HepG2 (cell line): ENCODE data around the gene KCTD19. TPM values are rescaled to one million over a fixed set of nuclear protein-coding genes. Genes with fewer than 3 reads are reported as not detected.

Source experiments
- ATAC-seq: fragments of 200-7000 bp; cut with Tn5 transposase; 3 replicates; pipeline ENCODE4 v1.9.1; 2020; ENCODE audit warnings: mild to moderate bottlenecking, moderate library complexity
- BruUV-seq: library from RNA; stranded (reverse); fragments of 400-500 nt; replicated peaks from 2 replicates; lab custom pipeline; 2021; lab: Mats Ljungman, UMichigan
- CTCF ChIA-PET: fragments of 300-600 bp; formaldehyde crosslinking; extraction: SDS; loops from one replicate; lab custom pipeline; 2021; ENCODE audit warnings: low total read pairs, inconsistent platforms, low intra/inter-chr PET ratio; lab: Yijun Ruan, JAX
- POLR2A ChIA-PET: fragments of 350-600 bp; sonication (Branson Sonifier 250); formaldehyde crosslinking; loops from one replicate; lab custom pipeline; 2020; ENCODE audit warnings: antibody characterized with exemption, inconsistent platforms; lab: Yijun Ruan, JAX
- DNase-seq: peaks from one replicate; pipeline ENCODE4 v3.0.0-alpha.2; 2015; ENCODE audit warnings: low spot score
- FAIRE-seq: peaks from 3 replicates; lab custom pipeline; 2011; peaks lifted over from hg19 to GRCh38; lab: Jason Lieb, UNC
- H2AFZ ChIP-seq: one replicate; pipeline ENCODE4 v1.6.1; 2011; ENCODE audit warnings: low read length, inconsistent platforms
- H3K27ac ChIP-seq: fragments of 300-600 bp; 3 replicates; pipeline ENCODE4 v1.8.0; 2011; ENCODE audit warnings: mixed run types, mild to moderate bottlenecking, mixed read lengths, low read length, inconsistent platforms; ENCODE audit not compliant: insufficient read depth; ENCODE audit errors: extremely low read length
- H3K27me3 ChIP-seq, 2 experiments: fragments of 200-600 bp in 1 of 2; 2 replicates in 1 of 2; 3 replicates in 1 of 2; pipeline versions ENCODE4 v1.6.0 to v1.8.0; 2011; ENCODE audit warnings: low read length in 2 of 2, mild to moderate bottlenecking in 2 of 2, moderate library complexity in 2 of 2, inconsistent platforms in 1 of 2; ENCODE audit not compliant: insufficient read depth in 2 of 2, control insufficient read depth in 1 of 2
- H3K36me3 ChIP-seq, 2 experiments: fragments of 200-600 bp in 1 of 2; replicated peaks in 1 of 2; 2 replicates in 1 of 2; 3 replicates in 1 of 2; pipeline versions ENCODE4 v1.5.1 to v1.8.0; 2011; ENCODE audit warnings: low read length in 2 of 2, inconsistent platforms in 1 of 2; ENCODE audit not compliant: insufficient read depth in 2 of 2, control insufficient read depth in 1 of 2
- H3K4me1 ChIP-seq: 2 replicates; pipeline ENCODE4 v1.5.1; 2012; ENCODE audit warnings: low read length, inconsistent platforms; ENCODE audit not compliant: insufficient read depth
- H3K4me2 ChIP-seq: 2 replicates; pipeline ENCODE4 v1.6.0; 2011; ENCODE audit warnings: low read depth, low read length, inconsistent platforms
- H3K4me3 ChIP-seq, 3 experiments: fragments of 200-600 bp in 1 of 3; sonication (generic), shearing (Covaris generic) in 1 of 3; replicated peaks in 1 of 3; 2 replicates each; pipeline ENCODE4 v1.5.1; 2011 to 2016; ENCODE audit warnings: low read length in 3 of 3, inconsistent platforms in 2 of 3, low read depth in 2 of 3, mild to moderate bottlenecking in 2 of 3, control low read depth in 1 of 3, mixed read lengths in 1 of 3; ENCODE audit not compliant: insufficient read depth in 1 of 3
- H3K79me2 ChIP-seq: one replicate; pipeline ENCODE4 v1.6.1; 2011; ENCODE audit warnings: low read length, inconsistent platforms; ENCODE audit not compliant: insufficient read depth
- H3K9ac ChIP-seq: 2 replicates; pipeline ENCODE4 v1.6.0; 2011; ENCODE audit warnings: mild to moderate bottlenecking, low read depth, low read length, inconsistent platforms; ENCODE audit not compliant: insufficient read depth
- H3K9me3 ChIP-seq: 2 replicates; pipeline ENCODE4 v1.5.1; 2012; ENCODE audit warnings: mild to moderate bottlenecking, low read length
- H4K20me1 ChIP-seq: 2 replicates; pipeline ENCODE4 v1.6.0; 2011; ENCODE audit warnings: inconsistent platforms, mild to moderate bottlenecking, low read length, moderate library complexity; ENCODE audit not compliant: insufficient read depth
- ELF3 ChIP-seq: IDR thresholded peaks from 2 replicates; pipeline ENCODE4 v1.6.1; 2016; ENCODE audit warnings: missing genetic modification reagents, missing compliant biosample characterization
- GPN1 ChIP-seq: sonication (generic); formaldehyde crosslinking; IDR thresholded peaks from 2 replicates; pipeline ENCODE4 v1.5.1; 2020; ENCODE audit warnings: missing genetic modification reagents, borderline replicate concordance
- KDM5A ChIP-seq: fragments of 200-600 bp; sonication (generic); IDR thresholded peaks from 2 replicates; pipeline ENCODE4 v1.7.0; 2018; ENCODE audit warnings: antibody characterized with exemption, mild to moderate bottlenecking, low read length, borderline replicate concordance
- KMT2B ChIP-seq: IDR thresholded peaks from 2 replicates; pipeline ENCODE4 v1.6.1; 2016; ENCODE audit warnings: missing genetic modification reagents, missing compliant biosample characterization
- PAWR ChIP-seq: sonication (generic); formaldehyde crosslinking; IDR thresholded peaks from 2 replicates; pipeline ENCODE4 v1.4.0; 2020; ENCODE audit warnings: missing genetic modification reagents, mild to moderate bottlenecking, borderline replicate concordance
- ZBTB4 ChIP-seq: sonication (generic); formaldehyde crosslinking; IDR thresholded peaks from 2 replicates; pipeline ENCODE4 v1.4.0; 2020; ENCODE audit warnings: missing genetic modification reagents, mild to moderate bottlenecking, borderline replicate concordance
- ZNF572 ChIP-seq: sonication (generic); formaldehyde crosslinking; IDR thresholded peaks from 2 replicates; pipeline ENCODE4 v1.5.1; 2020; ENCODE audit warnings: mild to moderate bottlenecking, missing genetic modification reagents
- ZNF644 ChIP-seq: IDR thresholded peaks from 2 replicates; pipeline ENCODE4 v1.6.1; 2016; ENCODE audit warnings: low read depth
- WGBS: methylation state at CpG from one replicate; pipeline ENCODE4 v1.1.6; 2017; ENCODE audit warnings: low lambda C conversion rate; 5-methylcytosine and 5-hydroxymethylcytosine counted together
- in situ Hi-C: cut with HindIII; loops from 2 replicates; pipeline ENCODE4 v1.10.0; 2017; ENCODE audit warnings: low pct_unique_long_range_greater_than_20kb; ENCODE audit not compliant: extremely low pct_ligation_motif_present
- intact Hi-C: fragments of 100-400 bp; cut with micrococcal nuclease; formaldehyde crosslinking; loops from one replicate; pipeline ENCODE4 v1.10.0; 2022; ENCODE audit not compliant: unreplicated experiment
- polyA plus RNA-seq, 8 experiments: library from polyadenylated mRNA; depleted of rRNA in 3 of 8; stranded (reverse) in 7 of 8; unstranded in 1 of 8; fragments of >200 nt; fragmentation: Illumina TruSeq in 4 of 8; extraction: Trizol in 4 of 8; gene quantifications; 2 replicates each; pipeline versions ENCODE4 v1.2.1 to v1.2.3, GENCODE V29; 2011 to 2016; ENCODE audit warnings: low read depth in 4 of 8, missing spikeins in 1 of 8, mixed read lengths in 1 of 8; ENCODE audit not compliant: insufficient read depth in 1 of 8
- total RNA-seq, 5 experiments: library from RNA; depleted of rRNA; stranded (reverse); fragments of >200 nt; fragmentation: Illumina TruSeq; extraction: Trizol; gene quantifications; 2 replicates each; pipeline ENCODE4 v1.2.3, GENCODE V29; 2016; ENCODE audit warnings: low read depth in 1 of 5

KCTD19 gene
- total and polyA plus RNA-seq, 2 of the 13 experiments (the other 11 are each of a cell fraction or from before 2014, with no cell fraction given), result not detected

DNA sequence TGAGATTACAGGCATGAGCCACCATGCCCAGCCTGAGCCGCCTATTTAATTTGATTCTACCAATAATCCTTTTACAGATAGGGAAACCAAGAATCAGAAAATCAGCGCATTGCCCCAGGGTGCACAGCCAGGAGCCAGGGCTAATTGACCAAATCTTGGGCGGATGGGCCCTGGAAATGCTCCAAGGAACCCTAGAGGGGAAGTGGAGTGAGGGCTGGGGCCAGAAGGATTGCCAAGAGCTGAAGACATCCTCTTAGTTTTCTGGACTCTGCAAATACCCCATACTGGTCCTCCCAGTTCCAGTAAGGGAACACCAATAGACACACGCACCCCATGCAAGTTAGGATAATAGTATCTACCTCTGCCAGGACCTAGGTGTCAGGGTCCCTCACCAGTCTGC lies 83.1 kb downstream of the KCTD19 start:
- TF ChIP-seq ZNF572 (CRISPR knock-in tag) (no peak), GPN1 (CRISPR knock-in tag) (no peak), ZNF644 (CRISPR knock-in tag) (no peak), KMT2B (no peak), KDM5A (no peak), ELF3 (CRISPR knock-in tag) (no peak), PAWR (CRISPR knock-in tag) (no peak), ZBTB4 (CRISPR knock-in tag) (no peak)
- TF ChIP-seq, all 625 proteins: peak for 0
- Histone ChIP-seq H3K27ac (no peak overlapping the region), H3K4me3 (no peak overlapping the region), H3K79me2 (no peaks in the 10 kb centered on the region), H3K27me3 (peaks cover 0 to under 1% of the 10 kb centered on the region in 2 experiments; a peak in 1 of 5 replicates), H3K4me1 (peaks cover 51% of the 10 kb centered on the region), H3K4me2 (no peak overlapping the region), H3K9me3 (no peaks in the 10 kb centered on the region), H3K36me3 (peaks cover 9 to 15% of the 10 kb centered on the region in 2 experiments), H3K9ac (no peak overlapping the region), H4K20me1 (no peaks in the 10 kb centered on the region), H2AFZ (no peak overlapping the region)
- DNase-seq (no peak), FAIRE-seq (no peak), ATAC-seq (no peak)
- WGBS, result 100% methylated on average over 4 of the region's 4 CpGs
- ChIA-PET POLR2A (no interaction called here), CTCF (no interaction called here)
- in situ Hi-C loops, result no loop called here
- intact Hi-C loops, result no loop called here
- no TSS peak for BruUV-seq
